SK-N-MC (cell line): ENCODE results near the gene LINGO1.

ENCODE experiments used
- DNase-seq: peaks from one replicate; pipeline ENCODE4 v3.0.0-alpha.2; 2011; ENCODE audit warnings: low read depth, low spot score
- H3K27ac ChIP-seq: fragments of 200-600 bp; sonication (generic); 2 replicates; pipeline ENCODE4 v1.5.1; 2016; ENCODE audit warnings: mixed run types
- H3K36me3 ChIP-seq: fragments of 200-600 bp; sonication (generic); 2 replicates; pipeline ENCODE4 v1.6.1; 2017; ENCODE audit warnings: antibody characterized with exemption, low read length, mixed read lengths; ENCODE audit not compliant: insufficient read depth
- H3K4me3 ChIP-seq: fragments of 200-600 bp; sonication (generic); 2 replicates; pipeline ENCODE4 v1.5.1; 2016
- H3K9ac ChIP-seq: fragments of 200-600 bp; sonication (generic); 2 replicates; pipeline ENCODE4 v1.8.0; 2017; ENCODE audit warnings: mixed run types, mixed read lengths; ENCODE audit not compliant: insufficient read length
- H3K9me3 ChIP-seq: fragments of 200-600 bp; sonication (generic); 2 replicates; pipeline ENCODE4 v1.6.1; 2017; ENCODE audit warnings: low read depth, mild to moderate bottlenecking, antibody characterized with exemption, low read length, moderate library complexity, mixed read lengths
- EZH2 ChIP-seq: fragments of 200-600 bp; sonication (generic); IDR thresholded peaks from one replicate; pipeline ENCODE4 v1.6.1; 2017; ENCODE audit warnings: antibody characterized with exemption
- FOXP2 ChIP-seq: optimal IDR thresholded peaks from 2 replicates; pipeline ENCODE3; 2011; ENCODE audit warnings: mild to moderate bottlenecking, moderate library complexity; ENCODE audit not compliant: insufficient read depth; ENCODE audit errors: extremely low read length, control extremely low read depth
- POLR2AphosphoS5 ChIP-seq: IDR thresholded peaks from 2 replicates; pipeline ENCODE4 v1.6.1; 2012; ENCODE audit warnings: mild to moderate bottlenecking, low read depth, low read length, borderline replicate concordance

Gene LINGO1

GRCh38 chr15:77624868-77625267 lies 7.8 kb downstream of the LINGO1 start:
- Histone ChIP-seq H3K27ac (0 out of 2 replicates have a peak overlapping the region, but pooled peaks have one; percentile 16), H3K4me3 (no peak overlapping the region), H3K9me3 (no peaks in the 10 kb centered on the region), H3K9ac (no peak overlapping the region), H3K36me3 (no peaks in the 10 kb centered on the region)
- DNase-seq, result no peak
- no peak for TF ChIP-seq EZH2
- no peak for TF ChIP-seq FOXP2
- no peak for TF ChIP-seq POLR2AphosphoS5

DNA sequence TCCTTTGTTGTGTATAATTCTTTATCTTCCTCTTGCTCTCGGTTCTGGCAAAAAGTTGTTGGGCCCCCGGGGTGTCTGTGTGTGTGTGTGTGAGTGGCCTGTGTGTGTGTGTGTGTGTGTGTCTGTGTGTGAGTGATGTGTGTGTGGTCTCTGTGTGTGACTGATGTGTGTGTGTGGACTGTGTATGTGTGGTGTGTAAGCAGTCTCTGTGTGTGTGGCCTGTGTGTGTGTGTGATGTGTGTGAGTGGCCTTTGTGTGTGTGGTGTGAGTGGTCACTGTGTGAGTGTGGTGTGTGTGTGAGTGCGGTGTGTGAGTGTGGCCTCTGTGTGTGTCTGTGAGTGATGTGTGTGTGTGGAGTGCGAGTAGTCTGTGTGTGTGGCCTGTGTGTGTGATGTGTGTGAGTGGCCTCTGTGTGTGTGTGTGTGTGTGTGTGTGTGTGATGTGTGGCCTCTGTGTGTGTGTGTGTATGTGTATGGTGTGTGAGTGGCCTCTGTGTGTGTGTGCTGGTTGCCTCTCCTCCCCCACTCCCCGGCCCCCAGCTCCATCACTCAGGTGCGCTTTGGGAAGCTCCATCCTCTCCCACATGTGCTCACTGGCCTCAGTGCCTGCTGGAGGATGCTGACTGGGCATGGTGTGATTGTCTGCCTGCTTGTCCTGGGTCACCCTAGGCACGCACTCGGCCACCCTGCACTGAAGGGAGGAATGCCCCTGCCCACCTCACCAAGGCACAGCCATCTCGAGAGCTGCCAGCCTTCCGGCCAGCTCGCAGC lies 8.8 kb downstream of the LINGO1 start:
- Histone ChIP-seq H3K27ac (no peak overlapping the region), H3K36me3 (no peaks in the 10 kb centered on the region), H3K9ac (no peak overlapping the region), H3K9me3 (no peaks in the 10 kb centered on the region), H3K4me3 (no peak overlapping the region)
- no peak for DNase-seq
- TF ChIP-seq POLR2AphosphoS5, result no peak
- TF ChIP-seq FOXP2, result no peak
- no peak for TF ChIP-seq EZH2

- TF ChIP-seq FOXP2 (no peak), POLR2AphosphoS5 (no peak), EZH2 (no peak)
- Histone ChIP-seq H3K36me3 (no peaks in the 10 kb centered on the region), H3K4me3 (no peak overlapping the region), H3K9me3 (no peaks in the 10 kb centered on the region), H3K27ac (no peak overlapping the region), H3K9ac (no peak overlapping the region)
- no peak for DNase-seq
Measured at GRCh38 chr15:77622934-77623754, 9.6 kb downstream of the LINGO1 start.

DNA sequence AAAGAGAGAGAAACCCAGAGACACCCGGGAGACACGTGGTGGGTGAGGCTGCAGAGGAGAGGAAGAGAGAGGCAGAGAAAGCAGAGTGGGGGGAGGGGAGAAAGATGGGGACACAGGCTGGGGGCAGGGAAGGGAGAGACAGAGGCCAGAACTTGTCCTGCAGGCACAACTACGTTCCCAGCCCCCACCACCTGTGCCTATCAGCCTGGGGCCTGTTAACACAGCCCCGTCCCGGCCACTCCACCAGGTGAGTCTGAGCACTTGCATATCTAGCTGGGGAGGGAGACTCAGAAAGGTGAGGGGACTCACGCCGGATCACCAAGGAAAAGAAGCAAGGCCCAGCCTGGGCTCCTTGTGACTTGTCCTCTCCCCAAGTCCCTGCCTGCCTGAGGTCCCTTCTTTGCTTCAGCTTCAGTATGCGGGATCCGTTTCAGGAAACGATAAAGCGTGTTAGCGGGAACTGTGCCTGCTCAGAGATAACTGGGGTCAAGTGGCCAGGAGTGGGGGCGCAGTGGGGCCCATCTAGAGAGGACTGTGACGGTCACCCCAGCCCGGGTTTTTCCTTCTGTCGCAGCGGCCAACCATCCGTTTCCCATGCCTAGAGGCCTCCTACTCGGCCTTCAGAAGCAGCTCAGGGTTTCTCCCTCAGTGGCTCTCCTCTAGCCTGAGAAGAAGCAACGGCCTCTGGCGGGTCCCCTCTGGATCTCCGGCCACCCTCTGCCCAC lies 10.3 kb downstream of the LINGO1 start:
- H3K27ac ChIP-seq, result no peak overlapping the region
- H3K36me3 ChIP-seq, result no peaks in the 10 kb centered on the region
- H3K9me3 ChIP-seq, result no peaks in the 10 kb centered on the region
- no peak overlapping the region for H3K9ac ChIP-seq
- TF ChIP-seq EZH2 (no peak), FOXP2 (no peak), POLR2AphosphoS5 (no peak)
- no peak overlapping the region for H3K4me3 ChIP-seq
- DNase-seq, result no peak

DNA sequence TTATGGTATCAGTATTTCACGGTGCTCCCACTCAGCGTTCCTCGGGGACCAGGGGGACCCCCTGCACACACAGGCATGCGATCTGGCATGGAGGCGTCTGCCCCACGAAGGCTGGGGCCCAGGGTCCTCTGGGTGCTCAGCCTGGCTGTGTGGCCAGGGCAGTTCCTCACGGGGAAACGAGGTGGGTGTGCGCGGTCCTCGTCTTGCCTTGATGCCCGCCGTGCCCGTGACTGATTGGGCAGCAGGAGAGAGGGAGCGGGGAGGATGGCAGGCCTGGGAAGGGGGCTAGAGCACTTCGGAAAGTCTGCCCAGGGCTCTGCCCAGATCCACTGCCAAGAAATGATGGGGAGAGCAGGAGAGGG lies 10.9 kb downstream of the LINGO1 start:
- Histone ChIP-seq H3K4me3 (no peak overlapping the region), H3K36me3 (no peaks in the 10 kb centered on the region), H3K27ac (no peak overlapping the region), H3K9me3 (no peaks in the 10 kb centered on the region), H3K9ac (no peak overlapping the region)
- DNase-seq, result no peak
- TF ChIP-seq FOXP2 (no peak), POLR2AphosphoS5 (no peak), EZH2 (no peak)

- H3K27ac ChIP-seq, result no peak overlapping the region
Measured at GRCh38 chr15:77620960-77621647, 11.6 kb downstream of the LINGO1 start.

GRCh38 chr15:77620297-77620696 lies 12.4 kb downstream of the LINGO1 start:
- Histone ChIP-seq H3K9ac (no peak overlapping the region), H3K27ac (no peak overlapping the region), H3K36me3 (peaks cover 2% of the 10 kb centered on the region; the same call in 1 of the 2 replicates), H3K9me3 (no peaks in the 10 kb centered on the region), H3K4me3 (no peak overlapping the region)
- TF ChIP-seq POLR2AphosphoS5, result no peak
- TF ChIP-seq EZH2, result no peak
- no peak for TF ChIP-seq FOXP2
- no peak for DNase-seq

More at GRCh38 chr15:77620960-77621647, 11.6 kb downstream of the LINGO1 start:
- no peak for DNase-seq
- Histone ChIP-seq H3K9ac (no peak overlapping the region), H3K36me3 (no peaks in the 10 kb centered on the region), H3K9me3 (no peaks in the 10 kb centered on the region), H3K4me3 (no peak overlapping the region)
- TF ChIP-seq POLR2AphosphoS5, result no peak
- no peak for TF ChIP-seq FOXP2
- TF ChIP-seq EZH2, result no peak

- Histone ChIP-seq H3K4me3 (no peak overlapping the region), H3K36me3 (peaks cover 6% of the 10 kb centered on the region; the same call in 1 of the 2 replicates), H3K9ac (no peak overlapping the region), H3K27ac (no peak overlapping the region), H3K9me3 (no peaks in the 10 kb centered on the region)
- no peak for DNase-seq
- TF ChIP-seq POLR2AphosphoS5 (no peak), EZH2 (no peak), FOXP2 (no peak)
Measured at GRCh38 chr15:77619883-77620282, 12.8 kb downstream of the LINGO1 start.
